ENCODE measurements around the gene TBL3. TPM values are rescaled to one million over a fixed set of nuclear protein-coding genes. Genes with fewer than 3 reads are reported as not detected.
A peak's percentile ranks its signal among the peaks of the same experiment; 100 is the strongest.
"Not testable (repeated sequence)": the region's sequence is repeated elsewhere in the genome, so short reads cannot be mapped to it uniquely, and the experiment has no call there.

Gene TBL3
- total RNA-seq, result 10 to 100 TPM; 22.0 to 23.6 TPM
- long read RNA-seq, full-length matches to known transcripts, result 44 of 93 reads
- long read RNA-seq, partial matches to known transcripts, result 36 of 93 reads
- long read RNA-seq, other reads (novel, unspliced or antisense), result 13 of 93 reads

GRCh38 chr16:1971796-1972489, at the start of gene TBL3:
TBL3 (plus strand) TSS chr16:1972053; CDS start chr16:1972165, 112 bp downstream.
- intact Hi-C loops (cut with DNase I, micrococcal nuclease), result no loop called here
- DNase-seq (peak; percentile 92 to 93), ATAC-seq (peak; percentile 91)

- intact Hi-C loops (cut with DNase I, micrococcal nuclease), result loop anchor here in 1 of 2 donors (5.0 kb wide), 1 partner anchor 60 kb away; no protein-coding TSS in a partner anchor
- ATAC-seq (no peak), DNase-seq (no peak)
Observed at GRCh38 chr16:1922357-1922756, 49.5 kb upstream of the TBL3 start.

DNA sequence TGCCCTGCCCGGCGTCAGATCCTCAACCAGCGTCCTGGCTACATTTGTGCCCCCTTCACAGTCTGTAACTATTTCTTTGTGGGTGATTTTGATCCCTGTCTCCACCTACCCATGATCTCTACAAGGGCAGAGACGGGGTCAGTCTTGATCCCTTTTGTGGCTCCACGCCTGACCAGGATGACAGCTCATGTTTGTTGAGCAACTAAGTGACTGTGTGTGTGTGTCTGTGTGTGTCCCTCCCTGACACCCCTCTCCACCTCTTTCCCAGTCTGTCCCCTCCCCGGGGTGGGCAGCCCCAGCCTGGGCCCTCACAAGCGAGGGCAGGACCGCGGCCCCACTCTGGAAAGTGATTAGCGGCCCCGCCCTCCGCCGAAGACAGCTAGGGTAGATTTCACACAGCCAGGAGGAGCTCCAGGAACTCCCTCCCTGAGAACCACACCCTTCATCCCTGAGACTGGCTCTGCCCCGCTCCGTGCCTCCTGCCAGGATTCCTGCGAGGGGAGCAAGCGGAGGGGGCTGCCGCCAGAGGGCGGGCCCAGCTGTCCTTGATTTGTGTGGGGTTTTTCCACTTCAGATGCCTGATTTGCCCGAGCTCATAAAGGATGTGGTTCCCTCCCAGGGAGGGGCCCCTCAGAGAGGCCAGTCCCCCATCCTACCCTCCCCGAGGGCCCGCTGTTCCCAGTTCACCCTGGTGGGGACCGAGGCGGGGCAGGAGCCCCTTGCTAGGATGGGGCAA, 48.4 kb upstream of the TBL3 start:
- intact Hi-C loops (cut with DNase I, micrococcal nuclease), result loop anchor here in 1 of 2 donors (5.0 kb wide), 1 partner anchor 61 kb away; no protein-coding TSS in a partner anchor
- peak; percentile 89 for ATAC-seq
- peak; percentile 56 to 76 for DNase-seq

DNA sequence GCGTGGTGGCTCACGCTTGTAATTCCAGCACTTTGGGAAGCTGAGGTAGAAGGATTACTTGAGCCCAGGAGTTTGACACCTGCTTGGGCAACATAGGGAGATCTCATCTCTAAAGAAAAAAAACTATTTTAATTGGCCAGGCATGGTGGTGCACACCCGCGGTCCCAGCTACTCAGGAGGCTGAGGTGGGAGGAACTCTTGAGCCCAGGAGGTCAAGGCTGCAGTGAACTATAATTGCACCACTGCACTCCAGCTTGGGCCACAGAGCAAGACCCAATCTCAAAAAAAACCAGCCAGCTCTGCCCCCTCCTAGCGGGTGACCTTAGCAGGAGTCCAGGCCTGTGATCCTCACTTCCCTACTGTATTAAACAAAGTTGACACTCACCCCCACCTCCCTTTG, 47.8 kb upstream of the TBL3 start:
- intact Hi-C loops (cut with DNase I, micrococcal nuclease), result loop anchor here in 1 of 2 donors (5.0 kb wide), 1 partner anchor 62 kb away; no protein-coding TSS in a partner anchor
- DNase-seq, result no peak

DNA sequence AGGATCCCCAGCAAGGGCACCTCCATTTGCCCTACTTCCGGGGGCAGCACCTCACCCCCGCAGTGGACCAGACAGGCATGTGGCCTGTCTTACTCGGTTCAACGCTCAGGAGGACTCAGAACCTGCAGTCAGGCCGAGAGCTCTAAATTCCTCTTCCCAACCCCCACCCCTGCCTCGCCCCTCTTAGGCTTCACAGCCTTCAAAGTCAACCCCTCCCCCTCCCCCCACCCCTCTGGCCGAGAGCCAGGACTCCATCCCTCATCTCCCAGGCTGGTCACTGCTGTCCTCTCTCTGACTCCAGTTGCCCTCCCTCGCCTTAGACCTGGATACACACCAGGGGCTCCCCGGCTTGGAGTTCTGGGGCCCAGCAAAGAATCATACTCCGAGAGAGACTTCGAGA, 45.6 kb upstream of the TBL3 start:
- DNase-seq (no peak), ATAC-seq (no peak)
- intact Hi-C loops (cut with DNase I, micrococcal nuclease), result no loop called here

More for the DNA sequence above, 47.8 kb upstream of the TBL3 start:
- no peak for ATAC-seq

- intact Hi-C loops (cut with DNase I, micrococcal nuclease), result no loop called here
- DNase-seq (peak in 1 of 2 donors; percentile 53), ATAC-seq (peak; percentile 66)
Observed at GRCh38 chr16:1929105-1929504, 42.7 kb upstream of the TBL3 start.

- ATAC-seq (peak; percentile 88), DNase-seq (peak; percentile 77 to 92)
- intact Hi-C loops (cut with DNase I, micrococcal nuclease), result loop anchor here in 1 of 2 donors (5.0 kb wide), 1 partner anchor 67 kb away; no protein-coding TSS in a partner anchor
Observed at GRCh38 chr16:1929578-1930337, 42.1 kb upstream of the TBL3 start.

- ATAC-seq (no peak), DNase-seq (no peak)
- intact Hi-C loops (cut with DNase I, micrococcal nuclease), result loop anchor here in 1 of 2 donors (5.0 kb wide), 1 partner anchor 68 kb away; no protein-coding TSS in a partner anchor
Observed at GRCh38 chr16:1930338-1930720, 41.5 kb upstream of the TBL3 start.

GRCh38 chr16:1932050-1933028, 39.5 kb upstream of the TBL3 start:
- intact Hi-C loops (cut with DNase I, micrococcal nuclease), result loop anchor here in 1 of 2 donors (5.0 kb wide), 1 partner anchor 70 kb away; no protein-coding TSS in a partner anchor
- peak in 1 of 2 donors; percentile 59 for DNase-seq
- ATAC-seq, result peak; percentile 67

DNA sequence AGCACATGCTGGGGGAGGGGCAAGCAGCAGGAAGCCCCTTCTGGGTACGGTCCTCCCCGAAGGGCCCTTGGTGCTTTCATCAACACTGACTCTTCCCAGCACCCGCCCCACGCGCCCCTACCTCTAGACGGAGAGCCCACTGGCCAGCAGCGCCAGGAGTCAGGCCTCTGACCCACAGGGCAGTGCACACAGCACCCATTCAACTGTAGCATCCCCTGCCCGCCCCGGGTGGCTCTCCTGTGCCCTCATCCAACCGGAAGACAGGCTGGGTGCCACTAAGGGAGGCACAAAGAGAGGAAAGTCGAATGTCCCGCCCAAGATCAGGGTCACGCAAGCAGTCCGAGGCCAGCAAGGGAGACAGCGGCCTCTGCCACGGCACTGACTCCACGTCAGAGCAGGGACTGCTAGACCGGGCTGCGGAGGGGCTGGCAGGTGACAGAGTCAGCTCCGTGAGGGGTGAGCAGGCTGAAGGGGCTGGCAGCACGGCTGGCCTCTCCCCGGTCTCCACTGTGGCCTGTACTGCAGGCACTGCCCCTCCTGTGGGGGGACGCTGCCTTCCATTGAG, 38.7 kb upstream of the TBL3 start:
- no peak for DNase-seq
- no peak for ATAC-seq
- intact Hi-C loops (cut with DNase I, micrococcal nuclease), result loop anchor here in 1 of 2 donors (5.0 kb wide), 1 partner anchor 71 kb away; no protein-coding TSS in a partner anchor

GRCh38 chr16:1936945-1937479, 34.8 kb upstream of the TBL3 start:
- no peak for DNase-seq
- ATAC-seq, result no peak
- intact Hi-C loops (cut with DNase I, micrococcal nuclease), result no loop called here

DNA sequence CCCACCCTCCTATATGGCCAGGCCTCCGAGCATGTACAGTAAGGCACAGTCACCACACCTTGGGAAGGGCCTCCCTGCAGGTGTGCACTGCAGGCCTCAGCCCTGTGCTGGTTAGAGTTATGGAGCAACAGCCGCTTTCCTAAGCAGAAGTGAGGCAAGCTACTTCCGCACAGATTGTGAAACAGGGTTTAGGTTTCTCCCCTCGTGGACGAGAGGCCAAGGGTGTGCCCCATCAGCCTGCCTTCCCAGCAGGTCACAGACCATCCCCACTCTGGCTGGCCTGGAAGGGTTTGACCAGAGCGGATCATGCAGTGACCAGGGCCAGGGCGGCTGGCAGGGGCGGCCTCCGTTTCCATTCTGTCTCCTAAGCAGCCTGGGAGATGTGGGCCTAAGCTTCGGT, 33.5 kb upstream of the TBL3 start:
- DNase-seq (no peak), ATAC-seq (no peak)
- intact Hi-C loops (cut with DNase I, micrococcal nuclease), result no loop called here

DNA sequence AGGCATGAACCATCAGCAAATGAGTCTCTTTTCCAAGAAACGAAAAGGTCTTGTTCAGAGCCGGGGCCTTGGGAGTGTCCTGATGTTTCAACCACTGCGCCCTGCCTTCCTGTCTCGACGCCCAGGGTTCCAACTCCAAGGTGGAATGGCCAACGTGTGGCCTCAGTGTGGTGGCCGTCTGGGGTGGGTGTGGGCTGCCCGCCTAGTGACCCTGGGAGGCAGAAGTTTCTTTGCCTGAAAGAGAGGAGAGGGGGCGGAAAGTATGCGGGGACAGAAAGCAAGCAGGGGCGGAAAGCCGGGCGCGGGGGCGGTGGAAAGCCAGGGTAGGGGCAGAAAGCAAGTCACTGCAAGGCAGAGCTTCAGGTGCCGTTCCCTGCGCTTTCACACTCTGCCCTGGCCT, 32.9 kb upstream of the TBL3 start:
- ATAC-seq (no peak), DNase-seq (no peak)
- intact Hi-C loops (cut with DNase I, micrococcal nuclease), result no loop called here

GRCh38 chr16:1939833-1940232, 32.0 kb upstream of the TBL3 start:
- peak; percentile 12 for ATAC-seq
- intact Hi-C loops (cut with DNase I, micrococcal nuclease); DNase-seq: not testable (repeated sequence)

- peak; percentile 54 to 60 for DNase-seq
- peak; percentile 36 for ATAC-seq
- intact Hi-C loops (cut with DNase I, micrococcal nuclease), result no loop called here
Observed at GRCh38 chr16:1940273-1941161, 31.3 kb upstream of the TBL3 start.

All from left colon (tissue), 2 donors.